Trophoblast cell (in vitro differentiated cells and primary cell): ENCODE measurements around the gene FAM222A.
A peak's percentile ranks its signal among the peaks of the same experiment; 100 is the strongest.

Experiments
- DNase-seq, 2 donors: peaks; one replicate each; pipeline ENCODE4 v3.0.0-alpha.2; 2016
- H2AFZ ChIP-seq: 2 replicates; pipeline ENCODE4 v1.6.1; 2013; ENCODE audit warnings: low read length, moderate library complexity, mild to moderate bottlenecking; ENCODE audit not compliant: insufficient read depth, poor library complexity
- H2AK5ac ChIP-seq: 2 replicates; pipeline ENCODE4 v1.6.1; 2013; ENCODE audit warnings: mild to moderate bottlenecking, low read length
- H2BK120ac ChIP-seq: 2 replicates; pipeline ENCODE4 v1.6.1; 2013; ENCODE audit warnings: low read length, mild to moderate bottlenecking, moderate library complexity; ENCODE audit not compliant: insufficient read depth, poor library complexity
- H2BK12ac ChIP-seq: 2 replicates; pipeline ENCODE4 v1.6.1; 2013; ENCODE audit warnings: mild to moderate bottlenecking, low read length, moderate library complexity
- H2BK5ac ChIP-seq: 2 replicates; pipeline ENCODE4 v1.6.1; 2013; ENCODE audit warnings: low read length, low read depth, moderate library complexity, mild to moderate bottlenecking; ENCODE audit not compliant: poor library complexity
- H3K14ac ChIP-seq: 2 replicates; pipeline ENCODE4 v1.6.1; 2013; ENCODE audit warnings: mild to moderate bottlenecking, low read length
- H3K18ac ChIP-seq: 2 replicates; pipeline ENCODE4 v1.6.1; 2013; ENCODE audit warnings: mild to moderate bottlenecking, low read length
- H3K23ac ChIP-seq: 2 replicates; pipeline ENCODE4 v1.6.1; 2013; ENCODE audit warnings: low read length
- H3K27ac ChIP-seq: 2 replicates; pipeline ENCODE4 v1.5.1; 2013; ENCODE audit warnings: low read depth, mild to moderate bottlenecking, inconsistent platforms, low read length, moderate library complexity
- H3K27me3 ChIP-seq: 2 replicates; pipeline ENCODE4 v1.6.1; 2013; ENCODE audit warnings: inconsistent platforms, mild to moderate bottlenecking, low read length, moderate library complexity; ENCODE audit not compliant: insufficient read depth
- H3K36me3 ChIP-seq, 2 experiments: 1 replicate in 1 of 2; 2 replicates in 1 of 2; pipeline ENCODE4 v1.6.1; 2013; ENCODE audit warnings: low read length in 2 of 2, mild to moderate bottlenecking in 2 of 2, moderate library complexity in 1 of 2; ENCODE audit not compliant: insufficient read depth in 2 of 2, control insufficient read depth in 1 of 2
- H3K4ac ChIP-seq: 2 replicates; pipeline ENCODE4 v1.6.1; 2013; ENCODE audit warnings: low read depth, mild to moderate bottlenecking, low read length, moderate library complexity
- H3K4me1 ChIP-seq, 2 experiments: 1 replicate in 1 of 2; 2 replicates in 1 of 2; pipeline ENCODE4 v1.6.1; 2013; ENCODE audit warnings: low read length in 2 of 2, mild to moderate bottlenecking in 2 of 2, moderate library complexity in 1 of 2; ENCODE audit not compliant: insufficient read depth in 2 of 2, control insufficient read depth in 1 of 2
- H3K4me2 ChIP-seq: 2 replicates; pipeline ENCODE4 v1.6.1; 2013; ENCODE audit warnings: inconsistent platforms, mild to moderate bottlenecking, low read length, moderate library complexity
- H3K4me3 ChIP-seq: 2 replicates; pipeline ENCODE4 v1.5.1; 2013; ENCODE audit warnings: mild to moderate bottlenecking, low read depth, low read length, inconsistent platforms
- H3K79me1 ChIP-seq: one replicate; pipeline ENCODE4 v1.6.1; 2013; ENCODE audit warnings: low read length
- H3K79me2 ChIP-seq: 2 replicates; pipeline ENCODE4 v1.6.1; 2013; ENCODE audit warnings: low read length, mild to moderate bottlenecking; ENCODE audit not compliant: control insufficient read depth, insufficient read depth, poor library complexity
- H3K9ac ChIP-seq: 2 replicates; pipeline ENCODE4 v1.6.1; 2013; ENCODE audit warnings: mild to moderate bottlenecking, low read length
- H3K9me3 ChIP-seq: 2 replicates; pipeline ENCODE4 v1.6.1; 2013; ENCODE audit warnings: low read depth, mild to moderate bottlenecking, control low read depth, inconsistent platforms, low read length; ENCODE audit not compliant: insufficient read depth
- H4K12ac ChIP-seq: 2 replicates; pipeline ENCODE4 v1.6.1; 2013; ENCODE audit warnings: low read depth, mild to moderate bottlenecking, low read length, moderate library complexity
- H4K8ac ChIP-seq: 2 replicates; pipeline ENCODE4 v1.6.1; 2013; ENCODE audit warnings: low read depth, mild to moderate bottlenecking, low read length, moderate library complexity
- H4K91ac ChIP-seq: one replicate; pipeline ENCODE4 v1.6.1; 2013; ENCODE audit warnings: low read depth, mild to moderate bottlenecking, low read length, moderate library complexity
- WGBS: extraction: QIAGEN DNeasy Blood & Tissue Kit; methylation state at CpG from one replicate; pipeline ENCODE4 v1.1.7; 2013; ENCODE audit warnings: missing lambda C conversion rate; ENCODE audit not compliant: insufficient read length, insufficient coverage; ENCODE audit errors: extremely low coverage; 5-methylcytosine and 5-hydroxymethylcytosine counted together

Gene FAM222A

DNA sequence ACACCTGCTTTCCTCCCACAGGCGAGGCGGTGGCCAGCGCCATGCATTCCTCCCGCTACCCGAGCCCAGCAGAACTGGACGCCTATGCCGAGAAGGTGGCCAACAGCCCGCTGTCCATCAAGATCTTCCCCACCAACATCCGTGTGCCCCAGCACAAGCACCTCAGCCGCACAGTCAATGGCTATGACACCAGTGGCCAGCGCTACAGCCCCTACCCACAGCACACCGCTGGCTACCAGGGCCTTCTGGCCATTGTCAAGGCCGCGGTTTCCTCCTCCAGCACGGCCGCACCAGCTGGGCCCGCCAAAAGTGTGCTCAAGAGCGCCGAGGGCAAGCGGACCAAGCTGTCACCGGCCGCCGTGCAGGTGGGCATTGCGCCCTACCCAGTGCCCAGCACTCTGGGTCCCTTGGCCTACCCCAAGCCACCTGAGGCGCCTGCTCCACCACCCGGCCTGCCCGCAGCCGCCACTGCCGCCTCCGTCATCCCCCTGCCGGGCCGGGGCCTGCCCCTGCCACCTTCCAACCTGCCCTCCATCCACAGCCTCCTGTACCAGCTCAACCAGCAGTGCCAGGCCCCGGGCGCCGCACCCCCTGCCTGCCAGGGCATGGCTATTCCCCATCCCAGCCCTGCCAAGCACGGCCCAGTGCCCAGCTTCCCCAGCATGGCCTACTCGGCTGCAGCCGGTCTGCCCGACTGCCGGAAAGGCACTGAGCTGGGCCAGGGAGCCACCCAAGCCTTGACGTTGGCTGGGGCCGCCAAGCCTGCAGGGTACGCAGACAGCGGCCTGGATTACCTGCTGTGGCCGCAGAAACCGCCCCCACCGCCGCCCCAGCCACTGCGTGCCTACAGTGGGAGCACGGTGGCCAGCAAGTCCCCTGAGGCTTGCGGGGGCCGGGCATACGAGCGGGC is 54.6 kb downstream of the FAM222A start:
- WGBS, result no CpG with 5 or more reads among the region's 54 CpGs
- Histone ChIP-seq H3K23ac (no peak overlapping the region), H2AK5ac (no peak overlapping the region), H4K91ac (peak overlapping the region; percentile 4), H3K27ac (no peak overlapping the region), H3K27me3 (no peaks in the 10 kb centered on the region), H4K8ac (no peak overlapping the region), H3K14ac (no peak overlapping the region), H3K18ac (no peak overlapping the region), H3K79me2 (no peaks in the 10 kb centered on the region), H3K4me2 (no peak overlapping the region), H2AFZ (no peak overlapping the region), H2BK5ac (no peak overlapping the region), H3K9ac (no peak overlapping the region), H3K36me3 (no peaks in the 10 kb centered on the region), H3K9me3 (peaks cover 3% of the 10 kb centered on the region), H3K4ac (no peak overlapping the region), H2BK120ac (no peak overlapping the region), H3K79me1 (no peaks in the 10 kb centered on the region), H2BK12ac (peak overlapping the region; percentile 27), H3K4me1 (peaks cover 0 to 5% of the 10 kb centered on the region in 2 experiments), H4K12ac (no peak overlapping the region), H3K4me3 (peak overlapping the region; percentile 18)
- DNase-seq, result no peak

DNA sequence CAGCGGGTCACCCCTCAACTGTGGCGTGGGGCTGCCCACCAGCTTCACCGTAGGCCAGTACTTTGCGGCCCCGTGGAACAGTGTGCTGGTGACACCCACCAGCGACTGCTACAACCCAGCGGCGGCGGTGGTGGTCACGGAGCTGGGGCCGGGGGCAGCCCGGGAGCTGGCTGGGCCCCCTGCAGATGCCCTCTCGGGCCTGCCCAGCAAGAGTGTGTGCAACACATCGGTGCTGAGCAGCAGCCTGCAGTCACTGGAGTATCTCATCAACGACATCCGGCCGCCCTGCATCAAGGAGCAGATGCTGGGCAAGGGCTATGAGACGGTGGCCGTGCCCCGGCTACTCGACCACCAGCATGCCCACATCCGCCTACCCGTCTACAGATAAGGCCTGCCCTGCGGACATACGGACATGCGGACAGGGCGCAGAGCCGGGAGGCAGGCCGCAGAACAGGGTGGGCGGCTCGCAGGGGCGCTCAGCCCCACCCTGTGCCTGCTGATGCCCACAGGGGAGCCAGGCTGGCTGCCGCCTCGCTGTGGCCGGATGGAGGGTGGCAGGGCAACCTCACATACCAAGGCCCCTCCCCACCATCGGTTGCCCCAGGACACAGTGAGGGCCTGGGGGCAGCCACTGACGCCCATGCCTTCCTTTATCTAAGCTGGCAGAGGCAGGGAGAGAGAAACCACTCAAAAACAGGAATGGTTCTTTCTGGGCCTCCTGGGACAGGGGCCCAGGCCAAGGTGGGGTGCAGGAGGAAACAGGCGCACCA is 55.5 kb downstream of the FAM222A start:
- no peaks in the 10 kb centered on the region for H3K36me3 ChIP-seq
- H2BK12ac ChIP-seq, result no peak overlapping the region
- H3K4me1 ChIP-seq, result peaks cover 0 to 5% of the 10 kb centered on the region in 2 experiments
- no peaks in the 10 kb centered on the region for H3K79me1 ChIP-seq
- H4K8ac ChIP-seq, result no peak overlapping the region
- no peak overlapping the region for H3K4me2 ChIP-seq
- H3K27me3 ChIP-seq, result no peaks in the 10 kb centered on the region
- H4K12ac ChIP-seq, result no peak overlapping the region
- H2AFZ ChIP-seq, result no peak overlapping the region
- H3K27ac ChIP-seq, result no peak overlapping the region
- no peak overlapping the region for H3K14ac ChIP-seq
- DNase-seq, result peak; percentile 63 to 79
- no peak overlapping the region for H3K9ac ChIP-seq
- no peak overlapping the region for H4K91ac ChIP-seq
- H2AK5ac ChIP-seq, result no peak overlapping the region
- no CpG with 5 or more reads among the region's 38 CpGs for WGBS
- H3K79me2 ChIP-seq, result no peaks in the 10 kb centered on the region
- H3K18ac ChIP-seq, result no peak overlapping the region
- no peak overlapping the region for H2BK5ac ChIP-seq
- no peak overlapping the region for H3K4me3 ChIP-seq
- no peak overlapping the region for H2BK120ac ChIP-seq
- no peak overlapping the region for H3K4ac ChIP-seq
- H3K23ac ChIP-seq, result no peak overlapping the region
- no peaks in the 10 kb centered on the region for H3K9me3 ChIP-seq

DNA sequence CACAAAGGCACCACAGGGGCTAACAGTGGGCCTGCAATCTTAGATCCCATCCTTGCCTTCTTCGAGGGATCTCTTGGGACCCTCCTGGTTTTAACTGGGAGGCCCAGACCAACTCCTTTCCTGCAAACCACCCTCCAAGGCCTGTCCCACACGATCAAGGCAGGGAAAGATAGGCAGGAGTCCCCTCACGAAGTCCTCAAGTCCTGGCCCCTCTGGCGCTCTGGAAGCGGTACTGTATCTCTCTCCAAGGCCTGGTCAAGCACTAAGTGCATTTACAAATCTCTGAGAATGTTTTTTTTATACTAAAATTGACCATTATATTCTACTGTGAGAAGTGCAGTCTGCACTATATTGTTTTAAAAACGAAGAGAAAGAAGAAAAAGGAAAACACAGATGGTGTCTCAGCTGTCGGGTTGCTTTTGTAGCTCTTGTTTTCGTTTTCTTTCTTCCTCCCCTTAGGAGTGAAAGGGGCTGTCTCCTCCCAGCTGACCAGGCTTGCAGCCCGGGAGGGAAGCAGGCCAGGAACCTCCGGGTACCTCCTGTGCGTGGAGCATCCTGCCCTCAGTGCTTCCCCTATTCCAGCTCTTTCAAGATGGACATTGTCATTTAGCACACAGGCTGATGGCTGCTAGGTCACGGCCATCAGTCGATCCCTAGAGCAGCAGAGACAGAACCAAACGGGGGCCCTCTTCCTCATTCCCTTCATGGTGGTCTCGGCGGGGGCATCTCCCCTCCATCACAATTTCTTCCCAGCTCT is 56.7 kb downstream of the FAM222A start:
- Histone ChIP-seq H3K14ac (no peak overlapping the region), H2BK12ac (no peak overlapping the region), H3K18ac (no peak overlapping the region), H3K4me2 (no peak overlapping the region), H2AK5ac (no peak overlapping the region), H2BK5ac (no peak overlapping the region), H3K27ac (no peak overlapping the region), H3K79me2 (no peaks in the 10 kb centered on the region), H3K4me3 (no peak overlapping the region), H3K79me1 (no peaks in the 10 kb centered on the region), H3K9me3 (no peaks in the 10 kb centered on the region), H4K8ac (no peak overlapping the region), H4K12ac (no peak overlapping the region), H2AFZ (no peak overlapping the region), H2BK120ac (no peak overlapping the region), H3K27me3 (no peaks in the 10 kb centered on the region), H3K9ac (no peak overlapping the region), H3K4me1 (peaks cover 0 to 5% of the 10 kb centered on the region in 2 experiments), H3K36me3 (no peaks in the 10 kb centered on the region), H3K4ac (no peak overlapping the region), H4K91ac (no peak overlapping the region), H3K23ac (no peak overlapping the region)
- no CpG with 5 or more reads among the region's 16 CpGs for WGBS
- no peak for DNase-seq

GRCh38 chr12:109770861-109771670 is 57.4 kb downstream of the FAM222A start:
- H3K4me2 ChIP-seq, result no peak overlapping the region
- no peak overlapping the region for H3K9ac ChIP-seq
- no peak for DNase-seq
- no peak overlapping the region for H4K8ac ChIP-seq
- H3K18ac ChIP-seq, result no peak overlapping the region
- H3K4me3 ChIP-seq, result no peak overlapping the region
- H4K12ac ChIP-seq, result no peak overlapping the region
- no peak overlapping the region for H3K14ac ChIP-seq
- H3K36me3 ChIP-seq, result no peaks in the 10 kb centered on the region
- no peaks in the 10 kb centered on the region for H3K79me1 ChIP-seq
- H3K79me2 ChIP-seq, result no peaks in the 10 kb centered on the region
- H2AFZ ChIP-seq, result no peak overlapping the region
- no peak overlapping the region for H2BK5ac ChIP-seq
- no CpG with 5 or more reads among the region's 17 CpGs for WGBS
- H3K23ac ChIP-seq, result no peak overlapping the region
- H2BK12ac ChIP-seq, result no peak overlapping the region
- H2BK120ac ChIP-seq, result no peak overlapping the region
- H3K27ac ChIP-seq, result no peak overlapping the region
- H2AK5ac ChIP-seq, result no peak overlapping the region
- no peaks in the 10 kb centered on the region for H3K9me3 ChIP-seq
- no peak overlapping the region for H3K4ac ChIP-seq
- peaks cover 0 to 5% of the 10 kb centered on the region in 2 experiments for H3K4me1 ChIP-seq
- no peak overlapping the region for H4K91ac ChIP-seq
- H3K27me3 ChIP-seq, result no peaks in the 10 kb centered on the region
